Liver (tissue), 9 donors: Measurements from ENCODE around the gene RPL5. TPM values are rescaled to one million over a fixed set of nuclear protein-coding genes. Genes with fewer than 3 reads are reported as not detected.

ENCODE experiments used
- DNase-seq: peaks from one replicate; pipeline ENCODE4 v3.0.0-alpha.2; 2017; ENCODE audit warnings: low spot score
- H3K27ac ChIP-seq, 2 donors: one replicate each; pipeline ENCODE4 v1.7.0; 2013; ENCODE audit warnings: inconsistent platforms in 2 of 2, low read length in 2 of 2, control low read depth in 1 of 2, low read depth in 1 of 2, mild to moderate bottlenecking in 1 of 2
- H3K27me3 ChIP-seq, 4 donors: one replicate each; pipeline versions ENCODE4 v1.6.1 to v1.7.0; 2013; ENCODE audit warnings: low read length in 3 of 4, inconsistent platforms in 1 of 4, mild to moderate bottlenecking in 1 of 4, moderate library complexity in 1 of 4; ENCODE audit not compliant: control insufficient read depth in 4 of 4, insufficient read depth in 4 of 4
- H3K36me3 ChIP-seq, 4 donors: one replicate each; pipeline versions ENCODE4 v1.6.1 to v1.7.0; 2013; ENCODE audit warnings: low read length in 3 of 4, mild to moderate bottlenecking in 3 of 4, low read depth in 1 of 4, moderate library complexity in 1 of 4; ENCODE audit not compliant: control insufficient read depth in 4 of 4, insufficient read depth in 3 of 4
- H3K4me1 ChIP-seq, 4 donors: one replicate each; pipeline versions ENCODE4 v1.6.1 to v1.7.0; 2013; ENCODE audit warnings: low read length in 3 of 4, mild to moderate bottlenecking in 3 of 4, moderate library complexity in 1 of 4; ENCODE audit not compliant: control insufficient read depth in 4 of 4, insufficient read depth in 4 of 4
- H3K4me3 ChIP-seq, 3 donors: one replicate each; pipeline versions ENCODE4 v1.6.1 to v1.7.0; 2013; ENCODE audit warnings: low read length in 3 of 3, control low read depth in 1 of 3, low read depth in 1 of 3, mild to moderate bottlenecking in 1 of 3
- H3K9ac ChIP-seq, 2 donors: one replicate each; pipeline ENCODE4 v1.7.0; 2013; ENCODE audit warnings: low read length in 2 of 2, mild to moderate bottlenecking in 2 of 2, moderate library complexity in 2 of 2, control low read depth in 1 of 2, low read depth in 1 of 2
- H3K9me3 ChIP-seq, 4 donors: one replicate each; pipeline versions ENCODE4 v1.6.1 to v1.7.0; 2013; ENCODE audit warnings: low read length in 3 of 4; ENCODE audit not compliant: control insufficient read depth in 4 of 4
- CTCF ChIP-seq: fragments of 150-350 bp; IDR thresholded peaks from 2 replicates; pipeline ENCODE4 v1.5.1; 2017; ENCODE audit warnings: improper control_type of control experiment, low read depth, low read length; ENCODE audit not compliant: missing input control
- EGR1 ChIP-seq, 2 donors: IDR thresholded peaks; 2 replicates each; pipeline ENCODE4 v1.6.1; 2016 to 2018; ENCODE audit warnings: antibody characterized with exemption in 2 of 2, low read depth in 2 of 2
- FOXA1 ChIP-seq: IDR thresholded peaks from 2 replicates; pipeline ENCODE4 v1.6.1; 2016; ENCODE audit warnings: antibody characterized with exemption
- FOXA2 ChIP-seq: IDR thresholded peaks from 2 replicates; pipeline ENCODE4 v1.6.1; 2016; ENCODE audit warnings: antibody characterized with exemption
- GABPA ChIP-seq, 2 donors: IDR thresholded peaks in 1 of 2; conservative IDR thresholded peaks in 1 of 2; 2 replicates each; pipeline ENCODE4 v1.6.1; 2016; ENCODE audit warnings: antibody characterized with exemption in 2 of 2, mild to moderate bottlenecking in 1 of 2, moderate library complexity in 1 of 2
- HNF4A ChIP-seq, 2 donors: conservative IDR thresholded peaks; 2 replicates each; pipeline ENCODE4 v1.6.1; 2016; ENCODE audit warnings: antibody characterized with exemption in 2 of 2, mild to moderate bottlenecking in 2 of 2
- JUND ChIP-seq, 2 donors: IDR thresholded peaks; 2 replicates each; pipeline ENCODE4 v1.6.1; 2016; ENCODE audit warnings: antibody characterized with exemption in 2 of 2
- MAX ChIP-seq: IDR thresholded peaks from 2 replicates; pipeline ENCODE4 v1.6.1; 2016; ENCODE audit warnings: antibody characterized with exemption
- NR2F2 ChIP-seq: IDR thresholded peaks from 2 replicates; pipeline ENCODE4 v1.6.1; 2016; ENCODE audit warnings: antibody characterized with exemption
- RAD21 ChIP-seq, 2 donors: IDR thresholded peaks; 2 replicates each; pipeline ENCODE4 v1.6.1; 2016; ENCODE audit warnings: antibody characterized with exemption in 2 of 2, mild to moderate bottlenecking in 2 of 2
- RXRA ChIP-seq, 2 donors: IDR thresholded peaks; 2 replicates each; pipeline ENCODE4 v1.6.1; 2017 to 2018; ENCODE audit warnings: antibody characterized with exemption in 2 of 2, mild to moderate bottlenecking in 1 of 2
- SP1 ChIP-seq: IDR thresholded peaks from 2 replicates; pipeline ENCODE4 v1.6.1; 2018; ENCODE audit warnings: antibody characterized with exemption, mild to moderate bottlenecking
- YY1 ChIP-seq: IDR thresholded peaks from 2 replicates; pipeline ENCODE4 v1.6.1; 2016; ENCODE audit warnings: antibody characterized with exemption, mild to moderate bottlenecking
- WGBS: extraction: QIAGEN DNeasy Blood & Tissue Kit; methylation state at CpG from one replicate; pipeline ENCODE4 v1.1.7; 2013; 5-methylcytosine and 5-hydroxymethylcytosine counted together
- polyA plus RNA-seq, 2 donors: library from polyadenylated mRNA; stranded (reverse) in 1 of 2; unstranded in 1 of 2; fragments of 200-250 nt in 1 of 2; fragments of >200 nt in 1 of 2; fragmentation: Nextera tagmentation in 1 of 2; extraction: Ambion mirVana in 1 of 2; gene quantifications; one replicate each; pipeline versions ENCODE4 v1.2.1 to v1.2.3, GENCODE V29; 2013 to 2015
- total RNA-seq, 2 donors: library from RNA; depleted of rRNA; stranded (reverse); fragments of >200 nt; gene quantifications; one replicate each; pipeline ENCODE4 v1.2.3, GENCODE V29; 2014
- TF ChIP-seq, protein P1 (sequence below): IDR thresholded peaks from 2 replicates; pipeline ENCODE4 v1.6.1; 2016; ENCODE audit warnings: antibody characterized with exemption
- donor health status: healthy.
- donor health status: healthy.
- donor health status: healthy.
- donor health status: healthy.
- donor health status: healthy.

RPL5 gene
- total and polyA plus RNA-seq, 4 donors = 336 to 765 (median 401) TPM

DNA sequence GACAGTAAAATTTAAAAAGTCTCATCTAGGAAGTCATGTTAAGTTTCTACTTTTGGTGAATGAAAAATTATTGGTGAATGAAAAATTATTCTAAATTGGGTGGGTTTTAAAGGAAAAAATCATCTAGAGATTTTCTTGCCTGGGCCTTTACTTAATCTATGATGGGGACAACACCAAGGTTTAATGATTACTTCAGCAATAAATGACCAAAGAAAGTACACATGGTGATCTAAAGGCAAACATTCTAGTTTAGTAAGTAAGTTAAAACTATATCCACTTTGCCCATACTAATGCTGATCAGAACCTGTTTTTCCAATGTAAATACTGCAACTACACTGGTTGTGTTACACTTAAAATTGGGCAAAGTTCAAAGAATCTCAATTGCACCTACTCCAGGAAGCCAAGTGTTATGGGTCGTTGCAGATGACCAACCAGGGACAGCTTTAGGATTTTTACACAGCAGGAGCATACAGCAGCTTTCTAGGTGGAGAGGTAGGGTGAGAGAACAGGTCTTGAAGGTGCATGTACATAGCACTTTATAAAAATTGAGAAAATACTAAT lies 14.6 kb upstream of the RPL5 start:
- no peak overlapping the region for H3K4me3 ChIP-seq
- H3K4me1 ChIP-seq = peaks cover 0 to 12% (median 3%) of the 10 kb centered on the region in 4 donors
- no peaks in the 10 kb centered on the region for H3K36me3 ChIP-seq
- no peak for DNase-seq
- H3K9ac ChIP-seq = no peak overlapping the region
- no peak overlapping the region for H3K27ac ChIP-seq
- H3K27me3 ChIP-seq = no peaks in the 10 kb centered on the region
- no peaks in the 10 kb centered on the region for H3K9me3 ChIP-seq
- 21% methylated on average over 1 of the region's 1 CpG for WGBS
- TF ChIP-seq MAX (no peak), FOXA2 (peak; percentile 56), SP1 (peak; percentile 70), HNF4A (conservative IDR thresholded peaks at IDR 0.05) (peak; percentile 38 to 49)

DNA sequence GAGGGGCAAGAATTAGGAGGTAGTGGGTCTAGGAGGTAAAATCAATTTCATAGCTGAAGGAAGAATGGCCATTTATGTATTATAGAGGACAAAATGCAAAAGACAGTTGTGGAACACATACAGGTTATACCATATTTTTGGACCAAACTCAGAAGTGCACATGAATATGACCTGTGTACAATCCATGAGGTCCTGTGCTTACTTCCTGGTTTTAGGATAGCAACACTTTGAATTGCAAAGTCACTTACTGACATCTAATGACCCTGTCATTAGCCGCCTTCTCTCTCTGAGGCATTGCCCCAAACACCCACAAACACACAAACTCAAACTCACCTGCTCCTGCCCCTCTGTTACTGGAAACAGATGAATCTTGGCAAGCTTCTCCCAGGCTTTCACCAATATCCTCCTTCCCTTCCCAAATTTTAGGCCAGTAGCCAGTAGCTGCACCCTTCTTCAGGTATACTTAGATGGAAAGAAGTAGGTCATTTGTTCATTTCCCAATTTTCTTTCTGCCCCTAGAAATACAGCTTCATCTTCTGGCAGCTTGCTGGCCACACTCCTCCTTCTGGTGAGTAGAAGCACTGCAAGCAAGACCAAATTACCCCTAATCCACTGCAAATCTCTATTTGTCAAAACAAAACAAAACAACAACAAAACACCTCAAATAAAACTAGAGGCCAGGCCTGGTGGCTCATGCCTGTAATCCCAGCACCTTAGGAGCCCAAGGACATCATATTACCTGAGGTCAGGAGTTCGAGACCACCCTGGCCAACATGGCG lies 13.7 kb upstream of the RPL5 start:
- Histone ChIP-seq H3K4me3 (no peak overlapping the region), H3K9ac (no peak overlapping the region)
- WGBS = 94% methylated on average over 3 of the region's 3 CpGs

More for the DNA sequence above, 13.7 kb upstream of the RPL5 start:
- no peak for TF ChIP-seq GABPA (IDR thresholded peaks at IDR 0.05 in 1 of 2, conservative IDR thresholded peaks at IDR 0.05 in 1 of 2)
- peak; percentile 68 for TF ChIP-seq CTCF
- no peak for TF ChIP-seq SP1
- TF ChIP-seq YY1 = no peak
- TF ChIP-seq FOXA1 = no peak
- no peak for TF ChIP-seq HNF4A (conservative IDR thresholded peaks at IDR 0.05)
- no peak for TF ChIP-seq NR2F2
- TF ChIP-seq RAD21 (IDR thresholded peaks at IDR 0.05) = peak; percentile 73 to 84
- TF ChIP-seq FOXA2 = no peak
- no peak for TF ChIP-seq JUND (IDR thresholded peaks at IDR 0.05)
- TF ChIP-seq, protein P1, sequence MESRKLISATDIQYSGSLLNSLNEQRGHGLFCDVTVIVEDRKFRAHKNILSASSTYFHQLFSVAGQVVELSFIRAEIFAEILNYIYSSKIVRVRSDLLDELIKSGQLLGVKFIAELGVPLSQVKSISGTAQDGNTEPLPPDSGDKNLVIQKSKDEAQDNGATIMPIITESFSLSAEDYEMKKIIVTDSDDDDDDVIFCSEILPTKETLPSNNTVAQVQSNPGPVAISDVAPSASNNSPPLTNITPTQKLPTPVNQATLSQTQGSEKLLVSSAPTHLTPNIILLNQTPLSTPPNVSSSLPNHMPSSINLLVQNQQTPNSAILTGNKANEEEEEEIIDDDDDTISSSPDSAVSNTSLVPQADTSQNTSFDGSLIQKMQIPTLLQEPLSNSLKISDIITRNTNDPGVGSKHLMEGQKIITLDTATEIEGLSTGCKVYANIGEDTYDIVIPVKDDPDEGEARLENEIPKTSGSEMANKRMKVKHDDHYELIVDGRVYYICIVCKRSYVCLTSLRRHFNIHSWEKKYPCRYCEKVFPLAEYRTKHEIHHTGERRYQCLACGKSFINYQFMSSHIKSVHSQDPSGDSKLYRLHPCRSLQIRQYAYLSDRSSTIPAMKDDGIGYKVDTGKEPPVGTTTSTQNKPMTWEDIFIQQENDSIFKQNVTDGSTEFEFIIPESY = no peak
- TF ChIP-seq MAX = no peak
- TF ChIP-seq EGR1 (IDR thresholded peaks at IDR 0.05; ENCODE audit: low read depth in 2 of 2) = no peak
- TF ChIP-seq RXRA (IDR thresholded peaks at IDR 0.05) = no peak
- Histone ChIP-seq H3K27me3 (no peaks in the 10 kb centered on the region), H3K4me1 (peaks cover 0 to 12% (median 3%) of the 10 kb centered on the region in 4 donors), H3K27ac (no peak overlapping the region), H3K9me3 (no peaks in the 10 kb centered on the region), H3K36me3 (no peaks in the 10 kb centered on the region)
- DNase-seq = no peak
